Omental fat pad (tissue), 4 donors: ENCODE results near the gene NME1. TPM values are rescaled to one million over a fixed set of nuclear protein-coding genes. Genes with fewer than 3 reads are reported as not detected.
A peak's percentile ranks its signal among the peaks of the same experiment; 100 is the strongest.

Experiments
- ATAC-seq: fragments of 150-250 bp; one replicate; pipeline ENCODE4 v1.9.1; 2016; ENCODE audit warnings: mild to moderate bottlenecking, moderate library complexity; ENCODE audit not compliant: low FRiP score
- DNase-seq: peaks from one replicate; pipeline ENCODE4 v3.0.0-alpha.2; 2019; ENCODE audit warnings: low spot score
- total RNA-seq, 4 donors: library from RNA; depleted of rRNA; stranded (reverse); fragments of >200 nt; gene quantifications; one replicate each; pipeline ENCODE4 v1.1.0, GENCODE V29; 2016
- TF ChIP-seq, protein P1 (sequence below), 3 donors: fragments of 450-650 bp; IDR thresholded peaks; one replicate each; pipeline ENCODE4 v1.5.1; 2016 to 2017; ENCODE audit warnings: antibody characterized with exemption in 3 of 3, mild to moderate bottlenecking in 3 of 3, moderate library complexity in 2 of 3

The NME1 gene
- total RNA-seq, 4 donors from 2014 or later, result 24.1 to 95.2 (median 77.1) TPM

DNA sequence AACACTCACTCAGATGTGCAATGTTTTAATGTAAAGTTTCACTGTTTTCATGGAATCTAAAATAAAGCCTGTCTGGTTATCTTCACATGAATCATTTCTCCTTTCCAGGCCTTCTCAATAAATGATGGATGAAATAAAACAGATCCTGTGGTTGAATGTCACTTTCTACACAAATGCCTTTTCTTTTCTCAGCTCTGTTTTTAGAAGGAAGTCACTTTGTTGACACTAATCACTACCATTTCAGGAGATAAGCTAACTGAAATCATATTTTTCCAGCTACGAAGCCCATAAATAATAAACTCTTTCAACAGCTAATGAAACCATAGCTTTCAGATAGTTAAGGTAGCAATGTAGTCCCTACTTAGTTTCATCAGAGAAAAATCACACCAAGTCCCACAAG, 30.8 kb downstream of the NME1 start:
- ATAC-seq (no peak), DNase-seq (no peak)
- TF ChIP-seq, protein P1, sequence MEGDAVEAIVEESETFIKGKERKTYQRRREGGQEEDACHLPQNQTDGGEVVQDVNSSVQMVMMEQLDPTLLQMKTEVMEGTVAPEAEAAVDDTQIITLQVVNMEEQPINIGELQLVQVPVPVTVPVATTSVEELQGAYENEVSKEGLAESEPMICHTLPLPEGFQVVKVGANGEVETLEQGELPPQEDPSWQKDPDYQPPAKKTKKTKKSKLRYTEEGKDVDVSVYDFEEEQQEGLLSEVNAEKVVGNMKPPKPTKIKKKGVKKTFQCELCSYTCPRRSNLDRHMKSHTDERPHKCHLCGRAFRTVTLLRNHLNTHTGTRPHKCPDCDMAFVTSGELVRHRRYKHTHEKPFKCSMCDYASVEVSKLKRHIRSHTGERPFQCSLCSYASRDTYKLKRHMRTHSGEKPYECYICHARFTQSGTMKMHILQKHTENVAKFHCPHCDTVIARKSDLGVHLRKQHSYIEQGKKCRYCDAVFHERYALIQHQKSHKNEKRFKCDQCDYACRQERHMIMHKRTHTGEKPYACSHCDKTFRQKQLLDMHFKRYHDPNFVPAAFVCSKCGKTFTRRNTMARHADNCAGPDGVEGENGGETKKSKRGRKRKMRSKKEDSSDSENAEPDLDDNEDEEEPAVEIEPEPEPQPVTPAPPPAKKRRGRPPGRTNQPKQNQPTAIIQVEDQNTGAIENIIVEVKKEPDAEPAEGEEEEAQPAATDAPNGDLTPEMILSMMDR (IDR thresholded peaks at IDR 0.05), result no peak

DNA sequence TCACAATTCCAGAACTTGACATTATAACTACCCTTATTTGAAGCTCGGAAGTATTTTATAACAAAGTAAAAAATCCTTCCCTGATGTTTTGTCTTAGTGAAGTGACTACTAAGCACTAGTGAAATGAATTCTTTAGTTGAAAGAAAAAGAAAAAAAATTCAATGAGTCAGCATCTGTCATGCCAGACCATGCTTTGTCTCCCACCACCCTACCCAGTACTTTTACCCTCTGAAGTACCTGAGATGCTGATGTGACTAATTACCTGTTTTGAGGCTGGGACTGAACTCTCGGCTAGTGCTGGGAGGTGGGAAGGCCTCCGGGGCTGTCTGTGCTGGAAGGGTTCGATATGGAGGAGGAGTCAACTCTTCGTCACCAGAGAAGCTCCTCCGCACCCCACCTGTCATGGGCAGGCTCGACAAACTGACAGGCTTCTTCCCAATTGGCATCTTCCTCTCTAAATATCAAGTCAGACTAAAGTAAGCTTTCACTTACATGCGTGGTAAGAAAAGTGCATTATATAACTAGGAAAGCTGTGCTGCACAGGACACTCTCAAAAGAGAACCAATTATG, 32.5 kb downstream of the NME1 start:
- TF ChIP-seq, protein P1 (IDR thresholded peaks at IDR 0.05), result no peak
- ATAC-seq (no peak), DNase-seq (no peak)

DNA sequence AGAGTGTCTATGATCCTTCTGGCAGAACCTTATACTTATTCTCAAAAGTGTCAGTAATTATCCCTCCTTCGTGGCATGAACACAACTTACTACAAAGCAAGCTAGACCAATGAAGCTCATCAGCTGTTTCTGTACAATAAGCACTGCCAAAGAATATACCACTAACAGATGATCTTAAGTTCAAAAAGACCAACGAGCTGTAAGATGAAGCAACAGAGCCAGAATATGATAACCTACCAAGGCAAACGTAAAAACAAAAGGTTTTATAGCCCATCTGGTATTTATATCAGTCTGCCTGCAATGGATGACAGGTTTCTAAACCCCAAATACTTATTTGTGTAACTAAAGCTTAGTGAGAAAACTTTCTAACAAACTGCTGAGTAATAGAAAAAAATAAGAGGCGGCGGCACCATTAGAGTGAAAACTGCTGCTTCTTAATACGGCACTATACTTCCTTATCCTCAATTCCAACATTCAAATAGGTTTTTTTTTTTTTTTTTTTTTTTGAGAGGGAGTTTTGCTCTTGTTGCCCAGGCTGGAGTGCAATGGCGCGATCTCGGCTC, 35.0 kb downstream of the NME1 start:
- TF ChIP-seq, protein P1 (IDR thresholded peaks at IDR 0.05), result no peak
- no peak for DNase-seq
- no peak for ATAC-seq

DNA sequence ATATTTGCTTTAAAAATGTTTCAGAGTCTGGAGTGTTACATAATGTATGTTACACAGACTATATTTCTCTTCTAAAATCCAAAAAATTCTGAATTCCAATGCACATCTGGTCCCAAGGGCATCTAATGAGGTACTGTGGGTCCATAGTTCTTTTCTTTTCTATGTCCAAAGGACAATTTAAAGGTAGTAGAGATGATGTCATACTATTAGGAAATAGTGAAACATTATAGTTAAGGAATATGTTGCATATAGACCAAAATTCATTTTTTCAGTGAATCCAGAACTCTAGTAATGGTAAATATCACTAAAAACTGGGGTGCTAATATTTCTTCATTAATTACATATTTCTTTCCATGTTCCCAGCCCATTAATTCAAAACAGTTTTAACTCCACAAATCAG, 35.8 kb downstream of the NME1 start:
- TF ChIP-seq, protein P1 (IDR thresholded peaks at IDR 0.05), result no peak
- no peak for DNase-seq
- no peak for ATAC-seq

DNA sequence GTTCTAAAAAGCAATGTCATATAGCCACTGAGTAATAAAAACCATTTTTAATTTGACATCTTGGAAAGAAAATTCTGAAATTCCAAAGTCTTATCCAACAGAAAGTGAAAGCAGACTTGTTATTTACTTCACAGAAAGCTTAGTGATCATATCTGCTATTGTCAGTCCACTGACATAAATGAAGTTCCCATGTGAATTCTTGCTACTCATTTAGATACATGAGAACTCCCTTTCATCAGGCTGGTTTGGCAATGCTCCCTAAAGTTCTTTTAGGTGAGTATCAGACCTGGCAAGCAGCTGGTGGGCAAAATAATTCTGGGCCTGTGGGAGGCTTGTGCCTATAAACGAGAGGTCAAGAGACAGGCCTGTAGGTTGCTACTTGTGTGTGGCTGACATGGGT, 36.3 kb downstream of the NME1 start:
- ATAC-seq, result peak; percentile 31
- TF ChIP-seq, protein P1 (IDR thresholded peaks at IDR 0.05), result no peak

DNA sequence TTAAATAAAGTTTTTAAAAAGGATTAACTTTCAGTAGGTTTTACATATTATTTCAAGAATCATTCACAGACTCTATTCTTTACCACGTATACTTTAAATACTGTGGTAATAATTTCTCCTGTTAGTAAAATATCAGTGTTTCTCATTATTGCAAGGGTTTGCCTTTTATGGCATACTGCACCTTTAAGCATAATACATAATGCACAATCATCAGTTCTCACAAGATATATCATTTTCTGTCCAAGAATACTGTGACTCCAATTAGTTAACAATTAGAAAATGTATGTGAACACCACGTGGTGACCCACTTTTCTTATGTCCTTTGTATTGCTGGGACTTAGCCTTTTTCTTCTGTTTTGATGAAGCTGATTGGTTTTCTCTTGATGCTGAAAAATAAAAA, 38.5 kb downstream of the NME1 start:
- TF ChIP-seq, protein P1 (IDR thresholded peaks at IDR 0.05), result no peak
- no peak for ATAC-seq
- no peak for DNase-seq

More for the DNA sequence above, 36.3 kb downstream of the NME1 start:
- no peak for DNase-seq

DNA sequence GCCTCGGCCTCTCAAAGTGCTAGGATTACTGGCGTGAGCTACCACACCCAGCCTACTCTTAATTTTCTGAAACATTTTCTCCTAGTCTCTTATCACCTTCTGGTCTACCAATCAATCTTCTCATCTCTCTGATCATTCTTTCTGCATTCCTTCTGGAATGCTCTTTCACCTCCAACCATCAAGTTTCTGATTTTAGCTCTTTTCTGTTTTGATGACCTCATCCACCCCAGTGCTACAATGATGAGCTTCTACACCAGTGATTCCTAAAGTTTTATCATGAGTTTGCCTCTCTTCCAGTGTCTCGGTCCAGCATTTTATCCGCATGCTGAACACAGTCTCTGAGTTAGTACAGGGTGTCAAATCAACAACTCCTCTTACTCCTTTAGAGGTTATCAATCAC, 44.4 kb downstream of the NME1 start:
- DNase-seq, result no peak
- no peak for ATAC-seq
- TF ChIP-seq, protein P1 (IDR thresholded peaks at IDR 0.05), result no peak
